Osteoblast (primary cell): ENCODE results near the gene PTPRR. TPM values are rescaled to one million over a fixed set of nuclear protein-coding genes. Genes with fewer than 3 reads are reported as not detected.

ENCODE experiments used
- DNase-seq: peaks from one replicate; pipeline ENCODE4 v3.0.0; 2011; ENCODE audit warnings: low spot score, mixed read lengths; ENCODE audit not compliant: insufficient read length; ENCODE audit errors: missing footprints
- H2AFZ ChIP-seq: 2 replicates; pipeline ENCODE4 v1.6.0; 2011; ENCODE audit warnings: mild to moderate bottlenecking, low read length
- H3K27ac ChIP-seq: 2 replicates; pipeline ENCODE4 v1.5.1; 2011; ENCODE audit warnings: mild to moderate bottlenecking, low read depth, low read length, moderate library complexity
- H3K27me3 ChIP-seq: 2 replicates; pipeline ENCODE4 v1.6.0; 2012; ENCODE audit warnings: mild to moderate bottlenecking, control low read depth, inconsistent platforms, low read length, moderate library complexity; ENCODE audit not compliant: insufficient read depth
- H3K36me3 ChIP-seq: 2 replicates; pipeline ENCODE4 v1.5.1; 2011; ENCODE audit warnings: mild to moderate bottlenecking, low read length, control low read depth, moderate library complexity; ENCODE audit not compliant: insufficient read depth
- H3K4me1 ChIP-seq: 2 replicates; pipeline ENCODE4 v1.5.1; 2011; ENCODE audit warnings: mild to moderate bottlenecking, low read length, control low read depth, moderate library complexity; ENCODE audit not compliant: insufficient read depth
- H3K4me2 ChIP-seq: 2 replicates; pipeline ENCODE4 v1.6.0; 2011; ENCODE audit warnings: mild to moderate bottlenecking, low read length; ENCODE audit not compliant: insufficient read depth
- H3K4me3 ChIP-seq: fragments of 200-600 bp; sonication (generic); 3 replicates; pipeline ENCODE4 v1.5.1; 2012; ENCODE audit warnings: mild to moderate bottlenecking, low read length, inconsistent platforms; ENCODE audit not compliant: insufficient read depth
- H3K79me2 ChIP-seq: 2 replicates; pipeline ENCODE4 v1.6.0; 2012; ENCODE audit warnings: mild to moderate bottlenecking, low read length, control low read depth, inconsistent platforms; ENCODE audit not compliant: insufficient read depth
- H3K9me3 ChIP-seq: 2 replicates; pipeline ENCODE4 v1.5.1; 2011; ENCODE audit warnings: low read depth, low read length, control low read depth
- H4K20me1 ChIP-seq: 2 replicates; pipeline ENCODE4 v1.6.0; 2012; ENCODE audit warnings: mild to moderate bottlenecking, low read length, control low read depth; ENCODE audit not compliant: insufficient read depth
- CTCF ChIP-seq: IDR thresholded peaks from 2 replicates; pipeline ENCODE4 v1.5.1; 2011; ENCODE audit warnings: mild to moderate bottlenecking, low read depth, low read length, moderate library complexity; ENCODE audit errors: extremely low read depth
- total RNA-seq: library from RNA; depleted of rRNA; stranded (reverse); fragments of >200 nt; gene quantifications from 2 replicates; pipeline ENCODE4 v1.2.3, GENCODE V29; 2012

Gene PTPRR
- total RNA-seq, 1 donor: not detected

GRCh38 chr12:70964867-70965510, 44.5 kb upstream of the PTPRR start:
- H2AFZ ChIP-seq: no peak overlapping the region
- no peaks in the 10 kb centered on the region for H3K27me3 ChIP-seq
- DNase-seq: no peak
- no peaks in the 10 kb centered on the region for H3K4me1 ChIP-seq
- H3K27ac ChIP-seq: no peak overlapping the region
- H3K79me2 ChIP-seq: no peaks in the 10 kb centered on the region
- H3K9me3 ChIP-seq: no peaks in the 10 kb centered on the region
- no peak overlapping the region for H3K4me2 ChIP-seq
- TF ChIP-seq CTCF: no peak
- H3K36me3 ChIP-seq: no peaks in the 10 kb centered on the region
- no peaks in the 10 kb centered on the region for H4K20me1 ChIP-seq
- no peak overlapping the region for H3K4me3 ChIP-seq

DNA sequence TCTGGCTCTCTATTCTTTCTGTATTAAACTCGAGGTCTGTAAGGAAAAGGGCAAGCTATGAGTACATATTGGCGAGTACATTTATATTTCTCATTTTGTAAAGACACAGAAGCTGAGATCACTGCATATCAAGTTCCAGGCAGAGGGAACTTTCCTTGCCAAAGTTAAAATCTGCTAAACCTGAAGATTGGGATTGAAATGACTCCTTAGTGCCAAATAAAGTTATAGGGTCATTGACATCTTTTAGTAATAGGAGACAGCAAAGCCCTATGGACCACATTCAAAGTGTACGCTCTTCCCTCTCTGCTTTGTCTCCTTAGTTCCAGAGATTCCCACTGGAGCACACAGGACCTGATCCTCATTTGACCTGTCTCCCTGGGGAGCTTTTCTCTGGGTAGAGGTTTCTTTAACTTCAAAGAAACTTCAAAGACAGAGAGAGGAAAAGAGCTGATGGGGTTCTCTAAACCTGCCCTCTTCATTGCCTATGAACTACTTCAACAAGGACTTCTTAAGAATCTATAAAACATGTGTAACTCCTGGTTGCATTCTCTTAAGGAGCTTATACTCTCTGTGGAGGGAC, 42.6 kb upstream of the PTPRR start:
- Histone ChIP-seq H4K20me1 (no peaks in the 10 kb centered on the region), H3K27me3 (no peaks in the 10 kb centered on the region), H3K4me1 (no peaks in the 10 kb centered on the region), H3K4me2 (no peak overlapping the region), H3K79me2 (no peaks in the 10 kb centered on the region), H2AFZ (no peak overlapping the region), H3K36me3 (no peaks in the 10 kb centered on the region), H3K4me3 (no peak overlapping the region), H3K9me3 (no peaks in the 10 kb centered on the region), H3K27ac (no peak overlapping the region)
- no peak for TF ChIP-seq CTCF
- DNase-seq: no peak

DNA sequence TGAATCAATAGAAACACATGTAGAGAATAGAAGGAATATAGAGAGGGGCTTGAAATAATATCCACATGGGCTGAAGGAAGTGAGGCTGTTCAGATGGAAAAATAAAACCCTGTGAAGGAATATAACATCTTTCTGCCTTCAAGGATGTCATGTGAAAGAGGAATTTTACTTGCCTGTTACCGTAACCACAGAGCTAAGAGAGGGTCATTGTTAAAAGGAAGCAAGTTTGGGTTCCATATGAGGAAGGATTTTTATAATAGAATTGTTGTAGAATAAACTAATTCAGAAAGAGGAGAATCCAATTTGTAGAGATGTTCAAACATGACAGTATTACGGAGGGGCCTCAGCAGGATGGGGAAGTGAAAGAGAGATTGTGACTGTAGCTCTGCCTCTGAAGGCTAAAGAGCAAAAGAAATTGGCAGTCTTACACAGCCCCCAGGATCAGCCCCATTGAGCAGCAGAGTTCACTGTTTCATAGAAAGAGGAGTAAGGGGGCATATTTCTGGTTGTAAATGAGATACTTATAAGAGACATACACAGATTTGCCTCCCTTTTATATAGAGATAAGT, 41.8 kb upstream of the PTPRR start:
- H3K4me2 ChIP-seq: no peak overlapping the region
- DNase-seq: no peak
- no peak for TF ChIP-seq CTCF
- no peak overlapping the region for H3K27ac ChIP-seq
- no peaks in the 10 kb centered on the region for H4K20me1 ChIP-seq
- no peaks in the 10 kb centered on the region for H3K79me2 ChIP-seq
- no peak overlapping the region for H3K4me3 ChIP-seq
- no peaks in the 10 kb centered on the region for H3K36me3 ChIP-seq
- no peaks in the 10 kb centered on the region for H3K9me3 ChIP-seq
- no peaks in the 10 kb centered on the region for H3K27me3 ChIP-seq
- H3K4me1 ChIP-seq: no peaks in the 10 kb centered on the region
- H2AFZ ChIP-seq: no peak overlapping the region

DNA sequence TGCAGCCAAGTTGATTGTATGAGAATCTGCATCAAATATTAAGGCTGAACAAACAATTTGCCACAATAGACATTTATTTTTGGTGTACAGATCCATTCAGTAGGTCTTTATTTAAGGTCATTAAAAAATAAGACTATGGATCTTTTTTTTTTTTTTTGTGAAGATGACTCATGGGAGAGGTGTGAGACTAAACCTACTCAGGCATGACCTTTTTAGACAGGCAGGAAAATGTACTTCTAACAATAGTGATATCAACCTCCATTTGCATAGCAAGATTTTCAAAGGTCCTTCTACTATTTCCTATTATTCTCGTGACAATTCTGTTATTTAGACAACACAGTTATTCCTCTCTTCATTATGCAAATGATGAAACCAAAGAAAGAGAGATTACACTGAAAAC, 39.9 kb upstream of the PTPRR start:
- Histone ChIP-seq H3K36me3 (no peaks in the 10 kb centered on the region), H2AFZ (no peak overlapping the region), H3K4me3 (no peak overlapping the region), H3K79me2 (no peaks in the 10 kb centered on the region), H3K27me3 (no peaks in the 10 kb centered on the region), H4K20me1 (no peaks in the 10 kb centered on the region), H3K4me2 (no peak overlapping the region), H3K4me1 (no peaks in the 10 kb centered on the region), H3K27ac (no peak overlapping the region), H3K9me3 (no peaks in the 10 kb centered on the region)
- no peak for TF ChIP-seq CTCF
- no peak for DNase-seq
